ENCODE data around the gene SEMA5A.

Gene SEMA5A

GRCh38 chr5:9231842-9232241 lies 314.0 kb downstream of the SEMA5A start:
- no peak for DNase-seq (ENCODE audit: low read depth in 4 of 4, low spot score in 1 of 4)

GRCh38 chr5:9230355-9230754 lies 315.5 kb downstream of the SEMA5A start:
- no peak for DNase-seq (ENCODE audit: low read depth in 4 of 4, low spot score in 1 of 4)

- DNase-seq (ENCODE audit: low read depth in 4 of 4, low spot score in 1 of 4): no peak
Measured at GRCh38 chr5:9226016-9226536, 319.8 kb downstream of the SEMA5A start.

- DNase-seq (ENCODE audit: low read depth in 4 of 4, low spot score in 1 of 4): no peak
Measured at GRCh38 chr5:9222054-9222976, 323.6 kb downstream of the SEMA5A start.

- no peak for DNase-seq (ENCODE audit: low read depth in 4 of 4, low spot score in 1 of 4)
Measured at GRCh38 chr5:9218358-9218757, 327.5 kb downstream of the SEMA5A start.

- no peak for DNase-seq (ENCODE audit: low read depth in 4 of 4, low spot score in 1 of 4)
Measured at GRCh38 chr5:9212605-9213004, 333.3 kb downstream of the SEMA5A start.

- DNase-seq (ENCODE audit: low read depth in 4 of 4, low spot score in 1 of 4): no peak
Measured at GRCh38 chr5:9209846-9210492, 335.9 kb downstream of the SEMA5A start.

- DNase-seq (ENCODE audit: low read depth in 4 of 4, low spot score in 1 of 4): no peak
Measured at GRCh38 chr5:9207817-9208418, 338.0 kb downstream of the SEMA5A start.

GRCh38 chr5:9202636-9203035 lies 343.2 kb downstream of the SEMA5A start:
- DNase-seq (ENCODE audit: low read depth in 4 of 4, low spot score in 1 of 4): no peak

- no peak for DNase-seq (ENCODE audit: low read depth in 4 of 4, low spot score in 1 of 4)
Measured at GRCh38 chr5:9201761-9202160, 344.1 kb downstream of the SEMA5A start.

- DNase-seq (ENCODE audit: low read depth in 4 of 4, low spot score in 1 of 4): no peak
Measured at GRCh38 chr5:9201011-9201410, 344.9 kb downstream of the SEMA5A start.

GRCh38 chr5:9198394-9198793 lies 347.5 kb downstream of the SEMA5A start:
- no peak for DNase-seq (ENCODE audit: low read depth in 4 of 4, low spot score in 1 of 4)

GRCh38 chr5:9197881-9198260 lies 348.0 kb downstream of the SEMA5A start:
- DNase-seq (ENCODE audit: low read depth in 4 of 4, low spot score in 1 of 4): no peak

- DNase-seq (ENCODE audit: low read depth in 4 of 4, low spot score in 1 of 4): no peak
Measured at GRCh38 chr5:9196403-9197227, 349.3 kb downstream of the SEMA5A start.

- DNase-seq (ENCODE audit: low read depth in 4 of 4, low spot score in 1 of 4): no peak
Measured at GRCh38 chr5:9194509-9194908, 351.4 kb downstream of the SEMA5A start.

- DNase-seq (ENCODE audit: low read depth in 4 of 4, low spot score in 1 of 4): no peak
Measured at GRCh38 chr5:9192266-9192665, 353.6 kb downstream of the SEMA5A start.

GRCh38 chr5:9189681-9190080 lies 356.2 kb downstream of the SEMA5A start:
- no peak for DNase-seq (ENCODE audit: low read depth in 4 of 4, low spot score in 1 of 4)

- DNase-seq (ENCODE audit: low read depth in 4 of 4, low spot score in 1 of 4): no peak
Measured at GRCh38 chr5:9188956-9189355, 356.9 kb downstream of the SEMA5A start.

GRCh38 chr5:9188131-9188530 lies 357.7 kb downstream of the SEMA5A start:
- no peak for DNase-seq (ENCODE audit: low read depth in 4 of 4, low spot score in 1 of 4)

- no peak for DNase-seq (ENCODE audit: low read depth in 4 of 4, low spot score in 1 of 4)
Measured at GRCh38 chr5:9187614-9188013, 358.3 kb downstream of the SEMA5A start.

- DNase-seq (ENCODE audit: low read depth in 4 of 4, low spot score in 1 of 4): no peak
Measured at GRCh38 chr5:9186069-9186468, 359.8 kb downstream of the SEMA5A start.

Measured in stimulated activated CD4-positive, alpha-beta T cell treated with anti-CD3 and anti-CD28 coated beads, Interleukin-1b, Interleukin-23, amount 100 ng/mL, for 24 hours (primary cell).